ENCODE data around the gene SPTBN1. TPM values are rescaled to one million over a fixed set of nuclear protein-coding genes. Genes with fewer than 3 reads are reported as not detected.

Gene SPTBN1
- total and polyA plus RNA-seq, 9 of the 15 experiments (the other 6 are each of a cell fraction or from before 2014, with no cell fraction given), result 8.9 to 66.8 (median 31.4) TPM

- in situ Hi-C loops (cut with MboI) (no loop called here), intact Hi-C loops (cut with micrococcal nuclease) (no loop called here)
- Histone ChIP-seq H3K4me2 (ENCODE audit: insufficient read depth, low read length) (no peak overlapping the region), H3K27me3 (ENCODE audit: control insufficient read depth in 2 of 2, insufficient read depth in 2 of 2, low read length in 2 of 2) (peaks cover 0 to 4% of the 10 kb centered on the region in 2 experiments; a peak in 1 of 5 replicates), H3K4me3 (no peak overlapping the region), H3K9me1 (ENCODE audit: control insufficient read depth, insufficient read depth, low read length) (no peaks in the 10 kb centered on the region), H2AFZ (ENCODE audit: low read depth, low read length) (no peak overlapping the region), H3K4me1 (replicated peaks in 1 of 2; ENCODE audit: control insufficient read depth in 2 of 2, insufficient read depth in 2 of 2, low read length in 2 of 2) (0 out of 5 replicates have a peak, but pooled peaks cover 0 to 2% of the 10 kb centered on the region in 2 experiments), H3K36me3 (ENCODE audit: control insufficient read depth, insufficient read depth, low read length) (no peaks in the 10 kb centered on the region), H3K9me3 (replicated peaks; ENCODE audit: control insufficient read depth, insufficient read depth, low read depth, low read length) (no peaks in the 10 kb centered on the region), H3K27ac (ENCODE audit: extremely low read depth, low read depth, low read length) (no peak overlapping the region), H3K9ac (ENCODE audit: insufficient read depth in 1 of 2, low read depth in 2 of 2, low read length in 2 of 2) (no peak overlapping the region), H4K20me1 (replicated peaks; ENCODE audit: control insufficient read depth, insufficient read depth, low read length) (no peaks in the 10 kb centered on the region), H3K79me2 (ENCODE audit: control insufficient read depth, insufficient read depth, low read length) (no peaks in the 10 kb centered on the region)
- CTCF ChIA-PET (ENCODE audit: low intra/inter-chr PET ratio), result interaction anchor here (0.5 kb wide), 1 partner anchor 16 kb away, joined by 5 read pairs; no protein-coding TSS in a partner anchor
- FAIRE-seq (no peak), DNase-seq (ENCODE audit: extremely low read depth in 1 of 4, low spot score in 3 of 4) (no peak), ATAC-seq (no peak)
- POLR2A ChIA-PET, result interaction anchor here (1.0 kb wide), 1 partner anchor 11 kb away, joined by 3 read pairs; no protein-coding TSS in a partner anchor
- no TSS peak for BruUV-seq (replicated peaks)
- WGBS (ENCODE audit: insufficient coverage, low coverage, missing lambda C conversion rate), result 38% methylated on average over 1 of the region's 1 CpG
- no peak for TF ChIP-seq MED1 (CRISPR knock-in tag; IDR thresholded peaks at IDR 0.05; ENCODE audit: borderline replicate concordance)
- no peak for TF ChIP-seq RB1 (IDR thresholded peaks at IDR 0.05; ENCODE audit: low read depth)
- no peak for TF ChIP-seq CEBPZ (IDR thresholded peaks at IDR 0.05; ENCODE audit: borderline replicate concordance, low read depth, low read length)
- no peak for TF ChIP-seq TAF7 (tag; IDR thresholded peaks at IDR 0.05)
- no peak for TF ChIP-seq ZNF224 (CRISPR knock-in tag; IDR thresholded peaks at IDR 0.05)
- TF ChIP-seq RUNX1 (IDR thresholded peaks at IDR 0.05; ENCODE audit: low read depth), result no peak
- TF ChIP-seq SMAD3 (CRISPR knock-in tag; conservative IDR thresholded peaks at IDR 0.05), result no peak
- no peak for TF ChIP-seq ZBTB7A (IDR thresholded peaks at IDR 0.05; ENCODE audit: borderline replicate concordance, control insufficient read depth, low read depth, low read length)
- TF ChIP-seq, protein P1, sequence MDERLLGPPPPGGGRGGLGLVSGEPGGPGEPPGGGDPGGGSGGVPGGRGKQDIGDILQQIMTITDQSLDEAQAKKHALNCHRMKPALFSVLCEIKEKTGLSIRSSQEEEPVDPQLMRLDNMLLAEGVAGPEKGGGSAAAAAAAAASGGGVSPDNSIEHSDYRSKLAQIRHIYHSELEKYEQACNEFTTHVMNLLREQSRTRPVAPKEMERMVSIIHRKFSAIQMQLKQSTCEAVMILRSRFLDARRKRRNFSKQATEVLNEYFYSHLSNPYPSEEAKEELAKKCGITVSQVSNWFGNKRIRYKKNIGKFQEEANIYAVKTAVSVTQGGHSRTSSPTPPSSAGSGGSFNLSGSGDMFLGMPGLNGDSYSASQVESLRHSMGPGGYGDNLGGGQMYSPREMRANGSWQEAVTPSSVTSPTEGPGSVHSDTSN (CRISPR knock-in tag; IDR thresholded peaks at IDR 0.05; ENCODE audit: low read depth), result no peak
- TF ChIP-seq, protein P1 (tag; conservative IDR thresholded peaks at IDR 0.05; ENCODE audit: low read depth), result no peak
- no peak for TF ChIP-seq ZNF79 (CRISPR knock-in tag; IDR thresholded peaks at IDR 0.05; ENCODE audit: low read depth)
- TF ChIP-seq ZNF586 (CRISPR knock-in tag; conservative IDR thresholded peaks at IDR 0.05), result no peak
- TF ChIP-seq U2AF1 (optimal IDR thresholded peaks at IDR 0.05; ENCODE audit: low read depth, low read length), result no peak
- no peak for TF ChIP-seq ELK3 (CRISPR knock-in tag; IDR thresholded peaks at IDR 0.05)
- no peak for TF ChIP-seq TAL1 (IDR thresholded peaks at IDR 0.05)
Observed at GRCh38 chr2:54473851-54474250, 17.7 kb downstream of the SPTBN1 start.

Measured in K562 (cell line).